Measurements from ENCODE around the gene ELOVL1. TPM values are rescaled to one million over a fixed set of nuclear protein-coding genes. Genes with fewer than 3 reads are reported as not detected.

The ELOVL1 gene
- total RNA-seq, 1 experiment from 2014 or later, result 91.3 TPM

- TF ChIP-seq POLR2AphosphoS5 (IDR thresholded peaks at IDR 0.05; ENCODE audit: low read depth, low read length) (peak; percentile 83), ZNF274 (IDR thresholded peaks at IDR 0.05; ENCODE audit: low read depth, low read length) (no peak), RAD21 (IDR thresholded peaks at IDR 0.05; ENCODE audit: low read depth) (peak; percentile 15; the same call in 1 of the 2 replicates), FOSL1 (IDR thresholded peaks at IDR 0.05; ENCODE audit: low read depth) (no peak), SIN3A (IDR thresholded peaks at IDR 0.05; ENCODE audit: low read depth) (no peak; the same call in 1 of the 2 replicates)
These were observed 18.8 kb downstream of the ELOVL1 start (continued) for GRCh38 chr1:43348809-43349593.

- no peak overlapping the region for H2AFZ ChIP-seq (ENCODE audit: low read depth, low read length, poor library complexity, severe bottlenecking)
- DNase-seq (ENCODE audit: low read depth, low spot score), result no peak
- TSS peak; percentile 76 for BruUV-seq (replicated peaks)
- ChIA-PET POLR2A (interaction anchor here (0.6 to 1.6 kb wide), 4 partner anchors 10 to 427 kb away, joined by 4 to 7 read pairs (median 6); partner anchors contain the start of genes CDC20 and ELOVL1), RAD21 (ENCODE audit: low non-redundant PET in 1 of 2, low total read pairs in 2 of 2, uncharacterized antibody in 2 of 2, unreplicated experiment in 2 of 2) (no interaction called here), CTCF (interaction anchor here (1.0 to 1.6 kb wide), 2 partner anchors 63 to 66 kb away, joined by 3 to 4 read pairs; partner anchors contain the start of gene C1orf210)
- no peaks in the 10 kb centered on the region for H4K20me1 ChIP-seq (ENCODE audit: insufficient read depth)
- peak overlapping the region; percentile 89 for H3K27ac ChIP-seq (ENCODE audit: low read depth, low read length)
- H3K79me2 ChIP-seq (ENCODE audit: insufficient read depth, low read length), result no peaks in the 10 kb centered on the region
- no peaks in the 10 kb centered on the region for H3K9me3 ChIP-seq (ENCODE audit: control insufficient read depth in 1 of 2, insufficient read depth in 1 of 2, low read depth in 1 of 2, low read length in 2 of 2)
- TF ChIP-seq SRF (IDR thresholded peaks at IDR 0.05; ENCODE audit: low read depth) (no peak), POLR2A (IDR thresholded peaks at IDR 0.05; ENCODE audit: borderline replicate concordance, extremely low read depth, insufficient read depth, insufficient read length) (peak; percentile 45)
- H3K4me3 ChIP-seq (replicated peaks in 1 of 2; ENCODE audit: low read depth in 1 of 2, low read length in 2 of 2), result peak overlapping the region; percentile 59 to 65
- no peaks in the 10 kb centered on the region for H3K36me3 ChIP-seq (ENCODE audit: control insufficient read depth in 1 of 2, insufficient read depth in 2 of 2, low read length in 2 of 2)
- H3K4me2 ChIP-seq (ENCODE audit: low read length), result peak overlapping the region; percentile 91
- peaks cover 36 to 71% of the 10 kb centered on the region in 2 experiments for H3K4me1 ChIP-seq (ENCODE audit: control insufficient read depth in 1 of 2, insufficient read depth in 2 of 2, low read length in 2 of 2)
- intact Hi-C loops (cut with micrococcal nuclease), result loop anchor here (2.0 kb wide), 1 partner anchor 110 kb away; no protein-coding TSS in a partner anchor
- no peaks in the 10 kb centered on the region for H3K9me2 ChIP-seq (ENCODE audit: insufficient read depth)
- peak overlapping the region; percentile 83 for H3K9ac ChIP-seq (ENCODE audit: low read length)
- peak; percentile 57 for ATAC-seq
- no peaks in the 10 kb centered on the region for H3K27me3 ChIP-seq (ENCODE audit: insufficient read depth, low read length)
These were observed 19.4 kb downstream of the ELOVL1 start for GRCh38 chr1:43348343-43348808.

DNA sequence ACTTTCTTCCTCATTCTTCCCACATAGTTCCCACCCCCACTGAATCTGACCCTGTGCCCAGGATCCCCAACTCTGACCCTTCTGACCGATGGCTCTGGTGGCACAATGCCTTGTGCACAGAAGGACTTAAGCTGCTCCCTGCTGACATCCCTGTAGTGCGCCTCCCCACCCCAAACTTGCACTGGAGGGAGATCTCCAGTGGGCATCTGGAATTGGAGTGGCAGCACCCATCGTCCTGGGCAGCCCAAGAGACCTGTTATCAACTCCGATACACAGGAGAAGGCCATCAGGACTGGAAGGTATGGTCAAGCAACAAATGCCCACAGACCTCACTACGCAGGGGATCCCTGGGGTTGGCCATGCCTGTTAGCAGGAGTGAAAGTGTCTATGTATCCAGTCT lies 21.2 kb downstream of the ELOVL1 start:
- Histone ChIP-seq H3K27me3 (ENCODE audit: insufficient read depth, low read length) (no peaks in the 10 kb centered on the region), H3K9ac (ENCODE audit: low read length) (no peak overlapping the region), H3K9me2 (ENCODE audit: insufficient read depth) (no peaks in the 10 kb centered on the region), H3K36me3 (ENCODE audit: control insufficient read depth in 1 of 2, insufficient read depth in 2 of 2, low read length in 2 of 2) (no peaks in the 10 kb centered on the region), H4K20me1 (ENCODE audit: insufficient read depth) (no peaks in the 10 kb centered on the region), H3K27ac (ENCODE audit: low read depth, low read length) (no peak overlapping the region), H3K4me1 (ENCODE audit: control insufficient read depth in 1 of 2, insufficient read depth in 2 of 2, low read length in 2 of 2) (peaks cover 38 to 73% of the 10 kb centered on the region in 2 experiments), H2AFZ (ENCODE audit: low read depth, low read length, poor library complexity, severe bottlenecking) (no peak overlapping the region), H3K4me3 (replicated peaks in 1 of 2; ENCODE audit: low read depth in 1 of 2, low read length in 2 of 2) (no peak overlapping the region), H3K79me2 (ENCODE audit: insufficient read depth, low read length) (no peaks in the 10 kb centered on the region), H3K4me2 (ENCODE audit: low read length) (no peak overlapping the region), H3K9me3 (ENCODE audit: control insufficient read depth in 1 of 2, insufficient read depth in 1 of 2, low read depth in 1 of 2, low read length in 2 of 2) (no peaks in the 10 kb centered on the region)
- ChIA-PET POLR2A (no interaction called here), CTCF (no interaction called here), RAD21 (ENCODE audit: low non-redundant PET in 1 of 2, low total read pairs in 2 of 2, uncharacterized antibody in 2 of 2, unreplicated experiment in 2 of 2) (no interaction called here)
- ATAC-seq, result no peak
- intact Hi-C loops (cut with micrococcal nuclease), result no loop called here
- TF ChIP-seq ZFX (IDR thresholded peaks at IDR 0.05) (no peak), EZH2 (IDR thresholded peaks at IDR 0.05) (no peak), SP1 (IDR thresholded peaks at IDR 0.05; ENCODE audit: low read depth) (no peak), CBX3 (IDR thresholded peaks at IDR 0.05; ENCODE audit: low read depth) (no peak), ELF1 (IDR thresholded peaks at IDR 0.05; ENCODE audit: borderline replicate concordance, low read depth) (no peak), EZH2phosphoT487 (IDR thresholded peaks at IDR 0.05; ENCODE audit: borderline replicate concordance) (no peak)
- no peak for DNase-seq (ENCODE audit: low read depth, low spot score)
- BruUV-seq (replicated peaks), result no TSS peak
